HG03135 (cell line): Measurements from ENCODE around the gene SLC39A5.
"Not testable (repeated sequence)": the region's sequence is repeated elsewhere in the genome, so short reads cannot be mapped to it uniquely, and the experiment has no call there.

Experiments used
- ATAC-seq: cut with Tn5 transposase; IDR thresholded peaks from one replicate; pipeline ENCODE4 v1.9.1; 2021; ENCODE audit warnings: mild to moderate bottlenecking, moderate library complexity; ENCODE audit not compliant: unreplicated experiment

The SLC39A5 gene

DNA sequence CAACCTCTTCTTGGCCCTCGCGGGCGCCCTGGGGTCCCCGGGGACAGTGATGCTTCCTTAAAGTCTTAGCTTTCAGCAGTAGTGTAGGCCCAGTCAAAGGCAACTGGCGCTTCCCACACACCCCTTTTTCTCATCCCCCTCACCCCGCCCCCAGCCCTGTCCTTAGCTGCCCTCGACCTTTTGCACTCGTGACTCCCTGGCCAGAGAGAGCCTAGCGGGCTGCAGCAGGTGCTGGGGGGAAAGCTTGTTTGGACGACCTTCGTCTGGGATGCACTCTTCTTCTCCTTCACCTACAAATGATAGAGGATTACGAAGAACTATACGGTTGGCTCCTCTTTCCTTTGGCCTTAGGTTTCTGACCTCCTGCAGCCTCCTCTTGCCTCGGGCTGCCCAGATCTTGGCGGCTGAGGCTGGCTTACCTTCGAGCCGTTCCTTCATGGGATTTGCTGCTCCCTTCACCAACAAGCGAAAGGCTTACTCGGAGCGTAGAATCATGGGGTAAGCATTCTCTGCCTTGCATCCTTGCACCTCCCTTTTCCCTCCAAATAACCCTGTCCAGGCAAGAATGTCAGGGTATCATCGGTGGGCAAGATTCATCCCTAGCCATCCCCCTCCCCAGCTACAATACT lies 37.7 kb downstream of the SLC39A5 start:
- peak; percentile 20 for ATAC-seq

DNA sequence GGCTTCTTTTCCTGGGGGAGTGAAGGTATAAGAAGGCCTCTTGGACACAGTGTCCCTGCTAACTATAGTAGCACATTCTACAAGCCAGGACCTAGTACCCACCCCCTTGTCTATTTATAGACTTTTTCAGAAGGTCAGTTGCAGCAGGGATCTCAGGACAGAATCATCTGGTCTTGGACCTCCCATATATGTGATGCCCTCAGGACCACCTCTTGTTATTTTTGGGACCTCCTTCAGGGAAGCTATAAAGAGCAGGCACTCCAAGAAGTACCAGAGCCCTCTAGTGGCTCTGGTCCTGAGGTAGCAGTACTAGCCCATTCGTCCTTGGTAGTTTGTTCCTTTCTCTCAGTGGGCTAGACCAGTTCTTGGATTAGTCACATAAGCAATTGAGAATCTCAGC lies 41.2 kb downstream of the SLC39A5 start:
- no peak for ATAC-seq

DNA sequence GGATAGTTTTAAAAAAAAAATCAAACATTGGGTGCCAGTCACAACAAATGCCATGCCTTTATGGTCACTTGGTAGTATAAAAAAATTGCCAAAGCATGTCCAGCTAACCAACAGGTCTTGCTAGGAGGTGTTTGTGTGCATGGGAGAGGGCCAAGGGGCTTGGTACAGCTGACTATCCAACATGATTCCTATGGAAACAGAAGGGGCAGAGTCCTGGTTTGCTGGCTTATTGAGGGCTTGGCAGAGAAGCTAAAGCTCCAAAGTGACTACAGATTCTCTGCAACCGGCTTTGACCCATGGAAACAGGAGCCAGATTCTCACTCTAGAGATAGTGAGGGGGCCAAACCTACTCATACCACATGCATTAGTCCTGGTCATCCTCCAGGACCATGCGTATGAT lies 42.6 kb downstream of the SLC39A5 start:
- ATAC-seq = not testable (repeated sequence)

DNA sequence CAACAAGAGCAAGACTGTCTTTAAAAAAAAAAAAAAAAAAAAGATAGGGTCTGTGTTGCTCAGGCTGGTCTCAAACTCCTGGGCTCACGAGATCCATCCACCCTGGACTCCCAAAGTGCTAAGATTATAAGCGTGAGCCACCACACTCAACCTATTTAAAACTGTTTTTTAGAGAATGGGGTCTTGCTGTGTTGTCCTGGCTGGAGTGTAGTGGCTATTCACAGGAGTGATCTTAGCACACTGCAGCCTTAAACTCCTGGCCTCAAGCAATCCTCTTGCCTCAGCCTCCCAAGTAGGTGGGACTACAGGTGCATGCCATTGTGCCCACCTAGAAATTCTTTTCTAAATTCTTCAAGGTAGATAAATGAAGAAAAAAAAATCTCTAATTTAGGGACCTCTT lies 44.4 kb downstream of the SLC39A5 start:
- ATAC-seq = no peak

DNA sequence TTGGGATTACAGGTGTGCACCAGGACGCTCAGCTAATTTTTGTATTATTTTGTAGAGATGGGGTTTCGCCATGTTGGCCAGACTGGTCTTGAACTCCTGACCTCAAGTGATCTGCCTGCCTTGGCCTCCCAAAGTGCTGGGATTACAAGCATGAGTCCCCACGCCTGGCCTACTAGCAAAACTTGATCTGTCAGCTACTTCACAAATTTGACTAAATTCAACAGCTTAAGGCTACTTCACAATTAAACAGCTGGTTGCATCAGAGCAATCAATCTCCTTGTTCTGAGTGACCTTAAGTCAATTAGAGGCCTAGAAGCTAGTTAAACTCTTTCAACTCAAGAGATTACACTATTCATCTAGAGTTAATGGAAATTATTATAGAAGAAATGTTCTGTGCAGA lies 49.1 kb downstream of the SLC39A5 start:
- ATAC-seq = no peak

DNA sequence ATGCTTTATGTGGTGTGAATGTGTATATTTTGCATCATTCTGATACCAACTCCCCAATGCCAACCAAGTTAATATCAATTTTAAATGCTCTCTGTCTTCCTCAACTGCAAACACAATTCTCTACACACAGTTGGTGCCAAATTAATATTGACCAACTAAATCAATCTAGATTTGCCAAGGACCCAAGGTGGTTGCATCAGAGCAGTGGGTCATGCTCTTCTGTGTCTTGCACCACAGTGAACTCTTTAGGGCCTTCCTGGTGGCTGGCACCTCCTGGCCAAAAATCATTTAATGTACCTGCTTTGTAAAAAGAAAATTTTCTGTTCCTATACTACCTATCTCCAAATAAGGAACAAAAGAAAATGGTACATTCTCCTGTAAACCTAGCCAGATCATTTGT lies 51.0 kb downstream of the SLC39A5 start:
- no peak for ATAC-seq

DNA sequence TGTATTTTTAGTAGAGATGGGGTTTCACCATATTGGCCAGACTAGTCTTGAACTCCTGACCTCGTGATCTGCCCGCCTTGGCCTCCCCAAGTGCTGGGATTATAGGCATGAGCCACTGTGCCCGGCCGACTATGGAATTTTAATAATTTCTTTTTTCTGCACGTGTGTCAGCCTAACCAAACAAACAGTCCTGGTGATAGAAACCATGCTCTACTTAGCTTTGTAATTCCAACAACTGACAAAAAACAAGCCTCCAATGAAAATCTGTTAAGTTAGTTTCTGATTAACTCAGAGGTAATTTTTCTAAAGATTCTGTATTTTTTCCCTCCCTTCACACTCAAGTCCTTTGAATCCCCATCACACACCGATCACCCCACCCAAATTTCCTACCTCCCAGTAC lies 52.2 kb downstream of the SLC39A5 start:
- ATAC-seq = no peak

DNA sequence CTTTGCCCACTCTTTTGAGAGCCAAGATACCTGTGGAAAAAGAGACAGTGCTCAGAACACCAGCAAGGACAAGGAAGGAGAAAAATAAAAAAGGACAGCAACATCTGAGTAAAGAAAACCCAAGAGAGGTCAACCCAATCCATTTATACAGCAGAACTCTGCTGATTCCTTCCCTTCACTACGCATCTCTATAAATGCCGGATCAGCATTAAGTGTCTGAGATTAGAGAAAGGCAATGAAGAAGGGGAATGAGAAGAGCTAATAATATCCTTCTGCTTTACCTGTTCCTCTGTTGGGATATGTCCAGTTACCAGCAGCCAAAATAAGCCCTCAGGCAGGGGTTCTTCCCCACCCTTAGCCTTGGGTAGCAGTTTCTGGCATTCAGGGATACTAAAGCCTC lies 52.7 kb downstream of the SLC39A5 start:
- ATAC-seq = no peak

DNA sequence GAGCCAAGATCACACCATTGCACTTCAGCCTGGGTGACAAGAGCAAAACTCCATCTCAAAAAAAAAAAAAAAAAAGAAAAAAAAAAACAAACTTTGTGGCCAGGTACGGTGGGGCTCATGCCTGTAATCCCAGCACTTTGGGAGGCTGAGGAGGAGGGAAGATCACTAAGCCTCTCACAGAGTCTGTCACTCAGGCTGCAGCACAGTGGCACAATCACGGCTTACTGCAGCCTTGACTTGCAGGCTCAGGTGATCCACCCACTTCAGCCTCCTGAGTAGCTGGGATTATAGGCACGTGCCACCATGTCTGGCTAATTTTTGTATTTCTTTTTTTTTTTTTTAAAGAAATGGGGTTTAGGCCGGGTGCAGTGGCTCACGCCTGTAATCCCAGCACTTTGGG lies 54.4 kb downstream of the SLC39A5 start:
- not testable (repeated sequence) for ATAC-seq

DNA sequence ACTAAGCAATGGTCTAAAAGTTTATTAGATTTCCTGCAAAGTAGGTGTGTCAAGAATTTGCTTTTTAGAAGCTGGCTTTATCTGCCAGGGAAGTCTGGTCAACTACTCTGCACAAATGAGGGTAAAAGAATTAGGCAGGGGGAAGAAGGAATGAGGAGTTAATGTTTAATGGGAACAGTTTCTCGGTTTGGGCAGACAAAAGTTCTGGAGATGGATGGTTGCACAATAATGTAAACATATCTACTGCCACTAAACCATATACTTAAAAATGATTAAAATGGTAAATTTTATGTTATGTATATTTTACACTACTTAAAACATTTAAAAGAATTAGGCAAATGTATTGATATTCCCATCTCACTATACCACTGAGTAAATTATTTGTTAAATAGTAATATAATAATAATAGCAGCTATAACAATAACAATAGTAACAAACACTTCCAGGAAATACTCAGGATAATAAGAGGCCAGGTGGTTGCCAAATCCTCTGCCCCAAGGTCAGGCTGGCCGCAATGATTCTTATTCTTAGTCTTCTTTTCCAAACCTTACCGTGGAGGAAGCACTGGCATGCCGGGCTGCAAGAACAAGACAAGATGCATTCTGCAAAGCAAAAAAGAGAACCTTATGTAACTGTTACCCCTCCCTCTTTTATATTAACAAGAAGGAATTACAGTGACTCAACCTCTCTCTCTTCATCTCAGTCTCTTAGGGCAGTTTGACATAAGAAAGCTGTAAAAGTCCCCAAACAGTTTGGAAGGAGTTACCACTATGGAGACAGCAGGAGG lies 56.4 kb downstream of the SLC39A5 start:
- no peak for ATAC-seq
